Stomach (tissue), 4 donors: Measurements from ENCODE around the gene MRPL21.

ENCODE experiments used
- CTCF ChIP-seq, 7 experiments: fragments of 450-650 bp in 4 of 7; fragments of 200-600 bp in 3 of 7; sonication (generic) in 3 of 7; IDR thresholded peaks; one replicate each; pipeline ENCODE4 v1.5.1; 2016 to 2019; ENCODE audit warnings: antibody characterized with exemption in 7 of 7, control low read depth in 2 of 7, mild to moderate bottlenecking in 1 of 7
- POLR2A ChIP-seq, 4 donors: fragments of 450-650 bp; IDR thresholded peaks; one replicate each; pipeline ENCODE4 v1.6.1; 2016; ENCODE audit warnings: antibody characterized with exemption in 4 of 4, control low read depth in 2 of 4, mild to moderate bottlenecking in 1 of 4, moderate library complexity in 1 of 4

- no peak for TF ChIP-seq POLR2A (IDR thresholded peaks at IDR 0.05)
- TF ChIP-seq CTCF (IDR thresholded peaks at IDR 0.05): no peak
These were observed 11.1 kb upstream of the MRPL21 start for GRCh38 chr11:68914761-68915160.
